A673 (cell line): ENCODE data around the gene CEACAM3.

ENCODE experiments used
- EZH2 ChIP-seq: fragments of 200-600 bp; sonication (generic); IDR thresholded peaks from 2 replicates; pipeline ENCODE4 v1.6.1; 2017; ENCODE audit warnings: borderline replicate concordance, low read depth, mild to moderate bottlenecking, mixed read lengths, antibody characterized with exemption, low read length; ENCODE audit not compliant: poor library complexity, severe bottlenecking
- TF ChIP-seq, protein P1 (sequence below): fragments of 300-800, 200-600 bp; sonication (generic); conservative IDR thresholded peaks from 2 replicates; pipeline ENCODE4 v1.5.1; 2017; ENCODE audit warnings: low read depth, mild to moderate bottlenecking, antibody characterized with exemption, low read length, moderate library complexity, mixed read lengths

- TF ChIP-seq, protein P1, sequence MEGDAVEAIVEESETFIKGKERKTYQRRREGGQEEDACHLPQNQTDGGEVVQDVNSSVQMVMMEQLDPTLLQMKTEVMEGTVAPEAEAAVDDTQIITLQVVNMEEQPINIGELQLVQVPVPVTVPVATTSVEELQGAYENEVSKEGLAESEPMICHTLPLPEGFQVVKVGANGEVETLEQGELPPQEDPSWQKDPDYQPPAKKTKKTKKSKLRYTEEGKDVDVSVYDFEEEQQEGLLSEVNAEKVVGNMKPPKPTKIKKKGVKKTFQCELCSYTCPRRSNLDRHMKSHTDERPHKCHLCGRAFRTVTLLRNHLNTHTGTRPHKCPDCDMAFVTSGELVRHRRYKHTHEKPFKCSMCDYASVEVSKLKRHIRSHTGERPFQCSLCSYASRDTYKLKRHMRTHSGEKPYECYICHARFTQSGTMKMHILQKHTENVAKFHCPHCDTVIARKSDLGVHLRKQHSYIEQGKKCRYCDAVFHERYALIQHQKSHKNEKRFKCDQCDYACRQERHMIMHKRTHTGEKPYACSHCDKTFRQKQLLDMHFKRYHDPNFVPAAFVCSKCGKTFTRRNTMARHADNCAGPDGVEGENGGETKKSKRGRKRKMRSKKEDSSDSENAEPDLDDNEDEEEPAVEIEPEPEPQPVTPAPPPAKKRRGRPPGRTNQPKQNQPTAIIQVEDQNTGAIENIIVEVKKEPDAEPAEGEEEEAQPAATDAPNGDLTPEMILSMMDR, result no peak
- no peak for TF ChIP-seq EZH2
These were observed 41.0 kb upstream of the CEACAM3 start, which contains the start of gene CEACAM6 for GRCh38 chr19:41755328-41755913.
